Neural crest cell (in vitro differentiated cells): ENCODE results near the gene METTL18. TPM values are rescaled to one million over a fixed set of nuclear protein-coding genes. Genes with fewer than 3 reads are reported as not detected.

Source experiments
- DNase-seq: peaks from one replicate; pipeline ENCODE4 v3.0.0; 2021; ENCODE audit warnings: low read depth, mixed read lengths, low spot score
- H3K27ac Mint-ChIP-seq: one replicate; pipeline ENCODE4 v1.8.0; 2021; ENCODE audit warnings: mild to moderate bottlenecking, mixed read lengths; ENCODE audit not compliant: unreplicated experiment
- H3K27me3 Mint-ChIP-seq: 2 replicates; pipeline ENCODE4 v1.8.0; 2021; ENCODE audit warnings: low read depth, mild to moderate bottlenecking, mixed read lengths
- H3K36me3 Mint-ChIP-seq: 2 replicates; pipeline ENCODE4 v1.8.0; 2021; ENCODE audit warnings: low read depth, mild to moderate bottlenecking, mixed read lengths
- H3K4me1 Mint-ChIP-seq: 2 replicates; pipeline ENCODE4 v1.8.0; 2021; ENCODE audit warnings: mixed read lengths
- H3K4me3 Mint-ChIP-seq: one replicate; pipeline ENCODE4 v1.8.0; 2021; ENCODE audit warnings: mild to moderate bottlenecking, mixed read lengths
- H3K9me3 Mint-ChIP-seq: 2 replicates; pipeline ENCODE4 v1.8.0; 2021; ENCODE audit warnings: mixed read lengths
- total RNA-seq: library from RNA; stranded (reverse); gene quantifications from 2 replicates; pipeline ENCODE4 v1.2.1, GENCODE V29; 2021
- TF ChIP-seq, protein P1 (sequence below): fragments of 200-600 bp; sonication (generic); conservative IDR thresholded peaks from 2 replicates; pipeline ENCODE4 v1.5.0; 2021; ENCODE audit warnings: antibody characterized with exemption, mild to moderate bottlenecking

The METTL18 gene
- total RNA-seq, 1 donor from 2014 or later, result 10.0 TPM

GRCh38 chr1:169776440-169776839 lies 18.3 kb downstream of the METTL18 start:
- Mint-ChIP-seq H3K4me3 (no peak overlapping the region), H3K27me3 (peaks cover 17% of the 10 kb centered on the region), H3K36me3 (no peaks in the 10 kb centered on the region), H3K4me1 (no peaks in the 10 kb centered on the region), H3K9me3 (no peaks in the 10 kb centered on the region), H3K27ac (no peak overlapping the region)
- no peak for DNase-seq
- TF ChIP-seq, protein P1, sequence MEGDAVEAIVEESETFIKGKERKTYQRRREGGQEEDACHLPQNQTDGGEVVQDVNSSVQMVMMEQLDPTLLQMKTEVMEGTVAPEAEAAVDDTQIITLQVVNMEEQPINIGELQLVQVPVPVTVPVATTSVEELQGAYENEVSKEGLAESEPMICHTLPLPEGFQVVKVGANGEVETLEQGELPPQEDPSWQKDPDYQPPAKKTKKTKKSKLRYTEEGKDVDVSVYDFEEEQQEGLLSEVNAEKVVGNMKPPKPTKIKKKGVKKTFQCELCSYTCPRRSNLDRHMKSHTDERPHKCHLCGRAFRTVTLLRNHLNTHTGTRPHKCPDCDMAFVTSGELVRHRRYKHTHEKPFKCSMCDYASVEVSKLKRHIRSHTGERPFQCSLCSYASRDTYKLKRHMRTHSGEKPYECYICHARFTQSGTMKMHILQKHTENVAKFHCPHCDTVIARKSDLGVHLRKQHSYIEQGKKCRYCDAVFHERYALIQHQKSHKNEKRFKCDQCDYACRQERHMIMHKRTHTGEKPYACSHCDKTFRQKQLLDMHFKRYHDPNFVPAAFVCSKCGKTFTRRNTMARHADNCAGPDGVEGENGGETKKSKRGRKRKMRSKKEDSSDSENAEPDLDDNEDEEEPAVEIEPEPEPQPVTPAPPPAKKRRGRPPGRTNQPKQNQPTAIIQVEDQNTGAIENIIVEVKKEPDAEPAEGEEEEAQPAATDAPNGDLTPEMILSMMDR, result no peak

- DNase-seq, result no peak
- Mint-ChIP-seq H3K27ac (no peak overlapping the region), H3K27me3 (peaks cover 13% of the 10 kb centered on the region), H3K9me3 (no peaks in the 10 kb centered on the region), H3K36me3 (no peaks in the 10 kb centered on the region), H3K4me1 (no peaks in the 10 kb centered on the region), H3K4me3 (no peak overlapping the region)
- TF ChIP-seq, protein P1, result no peak
These were observed 26.5 kb downstream of the METTL18 start for GRCh38 chr1:169768161-169768560.

DNA sequence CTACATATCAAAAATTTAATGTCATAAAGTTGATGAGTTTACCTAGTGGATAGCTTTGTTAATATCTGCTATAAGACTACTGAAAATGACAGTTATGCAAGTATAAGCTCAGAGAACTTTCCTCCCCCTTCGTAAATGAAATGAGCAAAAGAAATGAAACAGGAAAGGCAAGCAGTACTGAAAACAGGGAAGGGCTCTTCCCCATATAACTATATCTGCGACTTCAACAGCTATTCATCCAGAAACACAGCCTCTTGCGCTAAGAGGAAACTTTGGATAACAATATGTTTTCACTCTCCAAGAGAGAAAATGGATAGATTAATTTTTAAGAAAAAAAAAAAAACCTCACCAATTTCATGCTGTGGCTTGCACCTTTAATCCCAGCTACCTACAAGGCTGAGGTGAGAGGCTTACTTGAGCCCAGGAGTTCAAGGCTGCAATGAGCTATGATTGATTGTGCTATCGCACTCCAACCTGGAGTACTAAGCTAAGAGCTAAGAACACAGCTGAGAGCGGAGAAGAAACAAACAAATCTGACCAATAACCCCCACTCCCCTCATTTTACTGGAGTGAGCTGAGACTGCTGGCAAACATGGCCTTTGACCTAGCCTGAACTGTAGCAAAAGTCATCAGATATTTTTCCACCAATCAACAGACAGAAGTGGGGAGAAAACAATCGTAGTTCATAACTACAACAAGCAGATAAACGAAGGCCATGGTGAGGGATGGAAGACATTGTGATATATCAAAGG lies 29.0 kb downstream of the METTL18 start:
- Mint-ChIP-seq H3K27ac (no peak overlapping the region), H3K27me3 (peaks cover 3% of the 10 kb centered on the region), H3K4me3 (no peak overlapping the region), H3K9me3 (no peaks in the 10 kb centered on the region), H3K36me3 (no peaks in the 10 kb centered on the region), H3K4me1 (no peaks in the 10 kb centered on the region)
- DNase-seq, result no peak
- TF ChIP-seq, protein P1, result no peak

GRCh38 chr1:169764919-169765318 lies 29.8 kb downstream of the METTL18 start:
- TF ChIP-seq, protein P1, result no peak
- Mint-ChIP-seq H3K4me3 (no peak overlapping the region), H3K27me3 (peaks cover 3% of the 10 kb centered on the region), H3K36me3 (no peaks in the 10 kb centered on the region), H3K9me3 (peaks cover 4% of the 10 kb centered on the region), H3K27ac (no peak overlapping the region), H3K4me1 (no peaks in the 10 kb centered on the region)
- no peak for DNase-seq

GRCh38 chr1:169762699-169763098 lies 32.0 kb downstream of the METTL18 start:
- Mint-ChIP-seq H3K4me1 (no peaks in the 10 kb centered on the region), H3K4me3 (no peak overlapping the region), H3K36me3 (no peaks in the 10 kb centered on the region), H3K9me3 (peaks cover 8% of the 10 kb centered on the region), H3K27me3 (peaks cover 3% of the 10 kb centered on the region), H3K27ac (no peak overlapping the region)
- TF ChIP-seq, protein P1, result no peak
- DNase-seq, result no peak
